GM12878 (cell line): ENCODE results near the gene CCDC9.

Experiments used
- CEBPB ChIP-seq, 2 experiments: fragments of 150-350 bp in 1 of 2; IDR thresholded peaks; 2 replicates each; pipeline ENCODE4 v1.6.1; 2012 to 2014; ENCODE audit warnings: low read depth in 2 of 2, low read length in 2 of 2, borderline replicate concordance in 1 of 2, inconsistent platforms in 1 of 2
- EP300 ChIP-seq, 2 experiments: fragments of 150-350 bp in 1 of 2; IDR thresholded peaks; 2 replicates each; pipeline ENCODE4 v1.6.1; 2011 to 2012; ENCODE audit warnings: low read depth in 2 of 2, low read length in 2 of 2, borderline replicate concordance in 1 of 2, improper control_type of control experiment in 1 of 2, inconsistent platforms in 1 of 2; ENCODE audit not compliant: control insufficient read depth in 1 of 2
- KDM1A ChIP-seq: fragments of 200-600 bp; sonication (generic); IDR thresholded peaks from 2 replicates; pipeline ENCODE4 v1.6.1; 2016; ENCODE audit warnings: borderline replicate concordance
- MXI1 ChIP-seq: fragments of 150-350 bp; IDR thresholded peaks from 2 replicates; pipeline ENCODE4 v1.6.1; 2011; ENCODE audit warnings: low read depth, mild to moderate bottlenecking, inconsistent platforms, low read length, improper control_type of control experiment
- TF ChIP-seq, protein P1 (sequence below): fragments of 450-650 bp; IDR thresholded peaks from 2 replicates; pipeline ENCODE4 v1.6.1; 2017; ENCODE audit warnings: mild to moderate bottlenecking, moderate library complexity
- TF ChIP-seq, protein P2 (sequence below), 3 experiments: IDR thresholded peaks in 2 of 3; conservative IDR thresholded peaks in 1 of 3; 2 replicates each; pipeline ENCODE4 v1.5.1; 2011; ENCODE audit warnings: low read depth in 3 of 3, low read length in 3 of 3, mild to moderate bottlenecking in 3 of 3, control low read depth in 2 of 3, moderate library complexity in 2 of 3, inconsistent platforms in 1 of 3, mixed read lengths in 1 of 3; ENCODE audit not compliant: control insufficient read depth in 2 of 3, insufficient read depth in 1 of 3; ENCODE audit errors: extremely low read depth in 1 of 3
- TF ChIP-seq, protein P3 (sequence below): IDR thresholded peaks from 2 replicates; pipeline ENCODE4 v1.6.1; 2011; ENCODE audit warnings: low read depth, low read length, improper control_type of control experiment, borderline replicate concordance
- TF ChIP-seq, protein P4 (sequence below): fragments of 450-650 bp; conservative IDR thresholded peaks from 2 replicates; pipeline ENCODE4 v1.6.1; 2017; ENCODE audit warnings: mild to moderate bottlenecking, moderate library complexity

DNA sequence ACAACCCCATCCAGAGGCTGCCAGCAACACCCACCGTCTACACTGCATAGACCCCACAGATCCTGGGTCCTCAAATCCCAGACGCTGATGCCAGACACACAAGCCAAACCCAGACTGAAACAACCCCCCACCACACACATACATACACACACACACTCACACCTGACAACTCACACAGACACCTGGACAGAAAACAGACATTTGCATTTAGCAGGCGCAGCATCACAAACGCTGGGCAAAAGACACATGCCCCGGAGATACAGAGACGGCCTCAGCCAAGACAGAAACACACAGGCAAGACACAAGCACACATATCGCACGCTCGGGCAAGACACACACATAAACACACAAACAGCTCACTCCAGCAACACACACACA lies 26.7 kb upstream of the CCDC9 start:
- TF ChIP-seq, protein P1, sequence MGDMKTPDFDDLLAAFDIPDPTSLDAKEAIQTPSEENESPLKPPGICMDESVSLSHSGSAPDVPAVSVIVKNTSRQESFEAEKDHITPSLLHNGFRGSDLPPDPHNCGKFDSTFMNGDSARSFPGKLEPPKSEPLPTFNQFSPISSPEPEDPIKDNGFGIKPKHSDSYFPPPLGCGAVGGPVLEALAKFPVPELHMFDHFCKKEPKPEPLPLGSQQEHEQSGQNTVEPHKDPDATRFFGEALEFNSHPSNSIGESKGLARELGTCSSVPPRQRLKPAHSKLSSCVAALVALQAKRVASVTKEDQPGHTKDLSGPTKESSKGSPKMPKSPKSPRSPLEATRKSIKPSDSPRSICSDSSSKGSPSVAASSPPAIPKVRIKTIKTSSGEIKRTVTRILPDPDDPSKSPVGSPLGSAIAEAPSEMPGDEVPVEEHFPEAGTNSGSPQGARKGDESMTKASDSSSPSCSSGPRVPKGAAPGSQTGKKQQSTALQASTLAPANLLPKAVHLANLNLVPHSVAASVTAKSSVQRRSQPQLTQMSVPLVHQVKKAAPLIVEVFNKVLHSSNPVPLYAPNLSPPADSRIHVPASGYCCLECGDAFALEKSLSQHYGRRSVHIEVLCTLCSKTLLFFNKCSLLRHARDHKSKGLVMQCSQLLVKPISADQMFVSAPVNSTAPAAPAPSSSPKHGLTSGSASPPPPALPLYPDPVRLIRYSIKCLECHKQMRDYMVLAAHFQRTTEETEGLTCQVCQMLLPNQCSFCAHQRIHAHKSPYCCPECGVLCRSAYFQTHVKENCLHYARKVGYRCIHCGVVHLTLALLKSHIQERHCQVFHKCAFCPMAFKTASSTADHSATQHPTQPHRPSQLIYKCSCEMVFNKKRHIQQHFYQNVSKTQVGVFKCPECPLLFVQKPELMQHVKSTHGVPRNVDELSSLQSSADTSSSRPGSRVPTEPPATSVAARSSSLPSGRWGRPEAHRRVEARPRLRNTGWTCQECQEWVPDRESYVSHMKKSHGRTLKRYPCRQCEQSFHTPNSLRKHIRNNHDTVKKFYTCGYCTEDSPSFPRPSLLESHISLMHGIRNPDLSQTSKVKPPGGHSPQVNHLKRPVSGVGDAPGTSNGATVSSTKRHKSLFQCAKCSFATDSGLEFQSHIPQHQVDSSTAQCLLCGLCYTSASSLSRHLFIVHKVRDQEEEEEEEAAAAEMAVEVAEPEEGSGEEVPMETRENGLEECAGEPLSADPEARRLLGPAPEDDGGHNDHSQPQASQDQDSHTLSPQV = no peak
- TF ChIP-seq, protein P2, sequence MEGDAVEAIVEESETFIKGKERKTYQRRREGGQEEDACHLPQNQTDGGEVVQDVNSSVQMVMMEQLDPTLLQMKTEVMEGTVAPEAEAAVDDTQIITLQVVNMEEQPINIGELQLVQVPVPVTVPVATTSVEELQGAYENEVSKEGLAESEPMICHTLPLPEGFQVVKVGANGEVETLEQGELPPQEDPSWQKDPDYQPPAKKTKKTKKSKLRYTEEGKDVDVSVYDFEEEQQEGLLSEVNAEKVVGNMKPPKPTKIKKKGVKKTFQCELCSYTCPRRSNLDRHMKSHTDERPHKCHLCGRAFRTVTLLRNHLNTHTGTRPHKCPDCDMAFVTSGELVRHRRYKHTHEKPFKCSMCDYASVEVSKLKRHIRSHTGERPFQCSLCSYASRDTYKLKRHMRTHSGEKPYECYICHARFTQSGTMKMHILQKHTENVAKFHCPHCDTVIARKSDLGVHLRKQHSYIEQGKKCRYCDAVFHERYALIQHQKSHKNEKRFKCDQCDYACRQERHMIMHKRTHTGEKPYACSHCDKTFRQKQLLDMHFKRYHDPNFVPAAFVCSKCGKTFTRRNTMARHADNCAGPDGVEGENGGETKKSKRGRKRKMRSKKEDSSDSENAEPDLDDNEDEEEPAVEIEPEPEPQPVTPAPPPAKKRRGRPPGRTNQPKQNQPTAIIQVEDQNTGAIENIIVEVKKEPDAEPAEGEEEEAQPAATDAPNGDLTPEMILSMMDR (IDR thresholded peaks at IDR 0.05 in 2 of 3, conservative IDR thresholded peaks at IDR 0.05 in 1 of 3; ENCODE audit: control insufficient read depth in 2 of 3, extremely low read depth in 1 of 3, insufficient read depth in 1 of 3, low read depth in 3 of 3, low read length in 3 of 3) = no peak
- TF ChIP-seq KDM1A (no peak), EP300 (IDR thresholded peaks at IDR 0.05; ENCODE audit: borderline replicate concordance in 1 of 2, control insufficient read depth in 1 of 2, low read depth in 2 of 2, low read length in 2 of 2) (no peak), CEBPB (IDR thresholded peaks at IDR 0.05; ENCODE audit: borderline replicate concordance in 1 of 2, low read depth in 2 of 2, low read length in 2 of 2) (no peak), MXI1 (no peak)
- TF ChIP-seq, protein P3, sequence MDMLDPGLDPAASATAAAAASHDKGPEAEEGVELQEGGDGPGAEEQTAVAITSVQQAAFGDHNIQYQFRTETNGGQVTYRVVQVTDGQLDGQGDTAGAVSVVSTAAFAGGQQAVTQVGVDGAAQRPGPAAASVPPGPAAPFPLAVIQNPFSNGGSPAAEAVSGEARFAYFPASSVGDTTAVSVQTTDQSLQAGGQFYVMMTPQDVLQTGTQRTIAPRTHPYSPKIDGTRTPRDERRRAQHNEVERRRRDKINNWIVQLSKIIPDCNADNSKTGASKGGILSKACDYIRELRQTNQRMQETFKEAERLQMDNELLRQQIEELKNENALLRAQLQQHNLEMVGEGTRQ = no peak
- TF ChIP-seq, protein P4, sequence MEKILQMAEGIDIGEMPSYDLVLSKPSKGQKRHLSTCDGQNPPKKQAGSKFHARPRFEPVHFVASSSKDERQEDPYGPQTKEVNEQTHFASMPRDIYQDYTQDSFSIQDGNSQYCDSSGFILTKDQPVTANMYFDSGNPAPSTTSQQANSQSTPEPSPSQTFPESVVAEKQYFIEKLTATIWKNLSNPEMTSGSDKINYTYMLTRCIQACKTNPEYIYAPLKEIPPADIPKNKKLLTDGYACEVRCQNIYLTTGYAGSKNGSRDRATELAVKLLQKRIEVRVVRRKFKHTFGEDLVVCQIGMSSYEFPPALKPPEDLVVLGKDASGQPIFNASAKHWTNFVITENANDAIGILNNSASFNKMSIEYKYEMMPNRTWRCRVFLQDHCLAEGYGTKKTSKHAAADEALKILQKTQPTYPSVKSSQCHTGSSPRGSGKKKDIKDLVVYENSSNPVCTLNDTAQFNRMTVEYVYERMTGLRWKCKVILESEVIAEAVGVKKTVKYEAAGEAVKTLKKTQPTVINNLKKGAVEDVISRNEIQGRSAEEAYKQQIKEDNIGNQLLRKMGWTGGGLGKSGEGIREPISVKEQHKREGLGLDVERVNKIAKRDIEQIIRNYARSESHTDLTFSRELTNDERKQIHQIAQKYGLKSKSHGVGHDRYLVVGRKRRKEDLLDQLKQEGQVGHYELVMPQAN = no peak
